ENCODE results near the gene FAM227B.
"Not testable (repeated sequence)": the region's sequence is repeated elsewhere in the genome, so short reads cannot be mapped to it uniquely, and the experiment has no call there.

FAM227B gene

GRCh38 chr15:49619226-49619625 is 1.4 kb downstream of the FAM227B start:
- peak overlapping the region; percentile 94 for H3K4me3 ChIP-seq (ENCODE audit: low read depth, low read length)
- H3K27ac ChIP-seq (ENCODE audit: low read depth, low read length), result peak overlapping the region; percentile 96; the same call in 1 of the 2 replicates
- no peaks in the 10 kb centered on the region for H3K27me3 ChIP-seq (ENCODE audit: insufficient read depth, low read length)
- H3K36me3 ChIP-seq (ENCODE audit: insufficient read depth, low read length), result no peaks in the 10 kb centered on the region
- H2AFZ ChIP-seq (ENCODE audit: low read length, unreplicated experiment), result peak overlapping the region; percentile 98
- H3K79me2 ChIP-seq (ENCODE audit: control insufficient read depth, insufficient read depth, low read length, unreplicated experiment), result peaks cover 36% of the 10 kb centered on the region
- peaks cover 26% of the 10 kb centered on the region for H3K4me1 ChIP-seq (ENCODE audit: control insufficient read depth, insufficient read depth, low read length, unreplicated experiment)

- H3K36me3 ChIP-seq (ENCODE audit: insufficient read depth, low read length); H3K27me3 ChIP-seq (ENCODE audit: insufficient read depth, low read length); H2AFZ ChIP-seq (ENCODE audit: low read length, unreplicated experiment); H3K4me1 ChIP-seq (ENCODE audit: control insufficient read depth, insufficient read depth, low read length, unreplicated experiment); H3K27ac ChIP-seq (ENCODE audit: low read depth, low read length); H3K4me3 ChIP-seq (ENCODE audit: low read depth, low read length); H3K79me2 ChIP-seq (ENCODE audit: control insufficient read depth, insufficient read depth, low read length, unreplicated experiment): not testable (repeated sequence)
Measured at GRCh38 chr15:49612240-49612639, 8.4 kb downstream of the FAM227B start.

GRCh38 chr15:49610157-49610918 is 10.3 kb downstream of the FAM227B start:
- Histone ChIP-seq H3K4me1 (ENCODE audit: control insufficient read depth, insufficient read depth, low read length, unreplicated experiment) (no peaks in the 10 kb centered on the region), H3K79me2 (ENCODE audit: control insufficient read depth, insufficient read depth, low read length, unreplicated experiment) (no peaks in the 10 kb centered on the region), H3K27me3 (ENCODE audit: insufficient read depth, low read length) (no peaks in the 10 kb centered on the region), H2AFZ (ENCODE audit: low read length, unreplicated experiment) (no peak overlapping the region), H3K4me3 (ENCODE audit: low read depth, low read length) (no peak overlapping the region), H3K36me3 (ENCODE audit: insufficient read depth, low read length) (peaks cover 5% of the 10 kb centered on the region), H3K27ac (ENCODE audit: low read depth, low read length) (no peak overlapping the region)

- Histone ChIP-seq H3K79me2 (ENCODE audit: control insufficient read depth, insufficient read depth, low read length, unreplicated experiment) (no peaks in the 10 kb centered on the region), H2AFZ (ENCODE audit: low read length, unreplicated experiment) (no peak overlapping the region), H3K4me1 (ENCODE audit: control insufficient read depth, insufficient read depth, low read length, unreplicated experiment) (no peaks in the 10 kb centered on the region), H3K4me3 (ENCODE audit: low read depth, low read length) (no peak overlapping the region), H3K36me3 (ENCODE audit: insufficient read depth, low read length) (no peaks in the 10 kb centered on the region), H3K27ac (ENCODE audit: low read depth, low read length) (no peak overlapping the region), H3K27me3 (ENCODE audit: insufficient read depth, low read length) (no peaks in the 10 kb centered on the region)
Measured at GRCh38 chr15:49606594-49606993, 14.0 kb downstream of the FAM227B start.

GRCh38 chr15:49605588-49605987 is 15.0 kb downstream of the FAM227B start:
- Histone ChIP-seq H3K27ac (ENCODE audit: low read depth, low read length) (no peak overlapping the region), H3K36me3 (ENCODE audit: insufficient read depth, low read length) (no peaks in the 10 kb centered on the region), H3K4me1 (ENCODE audit: control insufficient read depth, insufficient read depth, low read length, unreplicated experiment) (no peaks in the 10 kb centered on the region), H2AFZ (ENCODE audit: low read length, unreplicated experiment) (no peak overlapping the region), H3K4me3 (ENCODE audit: low read depth, low read length) (no peak overlapping the region), H3K27me3 (ENCODE audit: insufficient read depth, low read length) (no peaks in the 10 kb centered on the region), H3K79me2 (ENCODE audit: control insufficient read depth, insufficient read depth, low read length, unreplicated experiment) (no peaks in the 10 kb centered on the region)

- Histone ChIP-seq H2AFZ (ENCODE audit: low read length, unreplicated experiment) (no peak overlapping the region), H3K27ac (ENCODE audit: low read depth, low read length) (no peak overlapping the region)
Measured at GRCh38 chr15:49604625-49605409, 15.8 kb downstream of the FAM227B start.

GRCh38 chr15:49592829-49593316 is 27.7 kb downstream of the FAM227B start:
- H3K4me1 ChIP-seq (ENCODE audit: control insufficient read depth, insufficient read depth, low read length, unreplicated experiment); H3K79me2 ChIP-seq (ENCODE audit: control insufficient read depth, insufficient read depth, low read length, unreplicated experiment): not testable (repeated sequence)

More at GRCh38 chr15:49604625-49605409, 15.8 kb downstream of the FAM227B start:
- Histone ChIP-seq H3K27me3 (ENCODE audit: insufficient read depth, low read length) (no peaks in the 10 kb centered on the region), H3K79me2 (ENCODE audit: control insufficient read depth, insufficient read depth, low read length, unreplicated experiment) (no peaks in the 10 kb centered on the region), H3K4me3 (ENCODE audit: low read depth, low read length) (no peak overlapping the region), H3K4me1 (ENCODE audit: control insufficient read depth, insufficient read depth, low read length, unreplicated experiment) (no peaks in the 10 kb centered on the region), H3K36me3 (ENCODE audit: insufficient read depth, low read length) (no peaks in the 10 kb centered on the region)

GRCh38 chr15:49589030-49589429 is 31.6 kb downstream of the FAM227B start:
- peak overlapping the region; percentile 93 for H2AFZ ChIP-seq (ENCODE audit: low read length, unreplicated experiment)
- peak overlapping the region; percentile 71 for H3K4me3 ChIP-seq (ENCODE audit: low read depth, low read length)
- no peaks in the 10 kb centered on the region for H3K36me3 ChIP-seq (ENCODE audit: insufficient read depth, low read length)

More at GRCh38 chr15:49592829-49593316, 27.7 kb downstream of the FAM227B start:
- not testable (repeated sequence) for H3K27ac ChIP-seq (ENCODE audit: low read depth, low read length); H2AFZ ChIP-seq (ENCODE audit: low read length, unreplicated experiment); H3K27me3 ChIP-seq (ENCODE audit: insufficient read depth, low read length); H3K4me3 ChIP-seq (ENCODE audit: low read depth, low read length); H3K36me3 ChIP-seq (ENCODE audit: insufficient read depth, low read length)

GRCh38 chr15:49573421-49573820 is 47.2 kb downstream of the FAM227B start:
- H3K36me3 ChIP-seq (ENCODE audit: insufficient read depth, low read length), result peaks cover 5% of the 10 kb centered on the region; the same call in 1 of the 2 replicates
- H3K79me2 ChIP-seq (ENCODE audit: control insufficient read depth, insufficient read depth, low read length, unreplicated experiment), result no peaks in the 10 kb centered on the region
- H3K27me3 ChIP-seq (ENCODE audit: insufficient read depth, low read length), result no peaks in the 10 kb centered on the region
- H2AFZ ChIP-seq (ENCODE audit: low read length, unreplicated experiment), result no peak overlapping the region
- no peak overlapping the region for H3K4me3 ChIP-seq (ENCODE audit: low read depth, low read length)
- no peaks in the 10 kb centered on the region for H3K4me1 ChIP-seq (ENCODE audit: control insufficient read depth, insufficient read depth, low read length, unreplicated experiment)
- H3K27ac ChIP-seq (ENCODE audit: low read depth, low read length), result no peak overlapping the region

More at GRCh38 chr15:49589030-49589429, 31.6 kb downstream of the FAM227B start:
- Histone ChIP-seq H3K79me2 (ENCODE audit: control insufficient read depth, insufficient read depth, low read length, unreplicated experiment) (no peaks in the 10 kb centered on the region), H3K4me1 (ENCODE audit: control insufficient read depth, insufficient read depth, low read length, unreplicated experiment) (no peaks in the 10 kb centered on the region), H3K27me3 (ENCODE audit: insufficient read depth, low read length) (no peaks in the 10 kb centered on the region), H3K27ac (ENCODE audit: low read depth, low read length) (peak overlapping the region; percentile 24; the same call in 1 of the 2 replicates)

- peaks cover 5% of the 10 kb centered on the region; the same call in 1 of the 2 replicates for H3K36me3 ChIP-seq (ENCODE audit: insufficient read depth, low read length)
- no peaks in the 10 kb centered on the region for H3K27me3 ChIP-seq (ENCODE audit: insufficient read depth, low read length)
- no peak overlapping the region for H2AFZ ChIP-seq (ENCODE audit: low read length, unreplicated experiment)
- H3K79me2 ChIP-seq (ENCODE audit: control insufficient read depth, insufficient read depth, low read length, unreplicated experiment), result no peaks in the 10 kb centered on the region
- no peak overlapping the region for H3K27ac ChIP-seq (ENCODE audit: low read depth, low read length)
- no peak overlapping the region for H3K4me3 ChIP-seq (ENCODE audit: low read depth, low read length)
- H3K4me1 ChIP-seq (ENCODE audit: control insufficient read depth, insufficient read depth, low read length, unreplicated experiment), result no peaks in the 10 kb centered on the region
Measured at GRCh38 chr15:49570672-49571071, 49.9 kb downstream of the FAM227B start.

All from ACC112 (cell line).